ENCODE measurements around the gene ELAVL3.
"Not testable (repeated sequence)": the region's sequence is repeated elsewhere in the genome, so short reads cannot be mapped to it uniquely, and the experiment has no call there.

ELAVL3 gene

DNA sequence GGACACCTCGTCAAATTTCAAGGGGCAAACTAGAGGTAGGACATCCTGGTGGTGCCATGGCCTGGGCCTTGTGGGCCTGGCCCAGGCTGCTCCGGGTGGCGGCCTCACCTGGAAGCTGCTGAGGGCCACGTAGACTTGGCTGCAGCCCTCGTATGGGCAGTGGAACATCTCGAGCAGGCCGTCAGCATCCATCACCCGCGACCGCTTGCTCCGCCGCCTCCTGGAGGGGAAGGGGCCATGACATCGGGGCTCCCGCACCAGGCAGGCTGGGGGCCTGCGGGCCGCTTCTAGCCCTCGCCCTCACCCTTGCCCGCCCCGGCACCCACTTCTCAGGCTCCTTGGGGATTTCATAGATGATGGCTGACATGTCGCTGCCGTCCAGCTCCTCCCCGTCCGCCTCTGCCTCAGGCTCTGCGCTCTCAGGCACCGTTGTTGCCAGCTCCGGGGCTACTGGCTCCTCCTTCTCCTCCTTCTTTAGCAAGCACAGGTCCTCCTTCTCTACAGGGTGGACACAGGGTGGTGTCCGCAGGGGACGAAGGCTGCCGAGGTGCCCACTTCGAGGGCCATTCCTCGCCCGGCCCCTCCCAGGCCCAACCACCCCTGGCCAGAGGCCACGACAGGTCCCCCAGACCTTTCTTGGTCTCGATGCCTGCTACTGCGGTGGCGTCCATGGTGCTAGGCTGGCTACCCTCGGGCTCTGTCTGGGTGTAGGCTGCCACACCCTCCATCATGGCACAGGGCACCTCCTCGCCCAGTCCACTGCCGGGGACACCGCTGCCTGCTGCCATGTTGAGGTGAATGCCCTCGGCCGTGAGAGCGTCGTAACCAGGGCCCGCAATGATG lies 6.0 kb upstream of the ELAVL3 start:
- no peak for DNase-seq

GRCh38 chr19:11485245-11485837 lies 4.5 kb upstream of the ELAVL3 start:
- DNase-seq = no peak

- DNase-seq = no peak
Measured at GRCh38 chr19:11483366-11484111, 2.7 kb upstream of the ELAVL3 start.

GRCh38 chr19:11482384-11483050 lies 1.7 kb upstream of the ELAVL3 start:
- peak; percentile 69 to 89 for DNase-seq

GRCh38 chr19:11481534-11482383 lies 913 bp upstream of the ELAVL3 start:
- peak; percentile 96 for DNase-seq

DNA sequence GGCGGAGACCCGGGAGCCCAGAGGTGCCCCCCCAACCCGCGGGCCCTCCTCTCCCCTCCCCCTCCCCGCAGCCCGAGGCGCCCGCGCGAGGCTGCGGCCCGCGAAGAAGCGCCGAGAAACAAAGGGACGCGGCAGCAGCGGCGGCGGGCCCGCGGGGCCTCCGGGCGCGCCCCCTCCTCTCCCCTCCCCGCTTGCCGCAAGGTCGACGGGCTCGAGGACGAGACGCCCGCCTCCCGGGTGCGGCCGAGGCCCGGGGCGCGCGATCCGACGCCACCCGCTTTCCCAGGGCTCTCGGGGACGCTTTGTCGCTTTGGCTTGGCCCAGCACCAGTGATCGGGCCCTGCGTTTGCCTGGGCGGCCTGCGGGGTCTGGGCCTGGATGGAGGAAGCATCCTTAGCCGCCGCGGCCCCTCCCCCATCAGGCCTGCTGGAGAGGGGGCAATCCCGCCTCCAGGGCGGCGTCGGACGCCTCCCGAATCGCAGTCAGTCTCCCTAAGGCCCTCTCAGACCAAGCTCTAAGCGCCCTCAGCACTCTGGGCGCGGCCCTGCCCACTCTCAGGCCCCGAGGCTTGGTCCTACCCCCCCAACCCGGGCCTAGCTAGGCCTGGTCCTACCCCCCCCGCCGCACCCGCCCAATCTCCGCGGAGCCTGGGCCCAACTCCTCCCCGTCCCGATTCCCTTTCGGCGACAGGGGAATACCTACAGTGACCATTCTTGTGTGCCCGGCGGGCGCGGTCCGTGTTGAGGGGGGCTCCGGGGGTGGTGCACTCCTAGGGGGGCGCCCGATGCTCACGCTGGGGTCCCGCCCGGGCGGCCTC lies 740 bp downstream of the ELAVL3 start:
- DNase-seq = no peak

GRCh38 chr19:11479090-11479897 lies 1.6 kb downstream of the ELAVL3 start:
- peak; percentile 59 to 78 for DNase-seq

- DNase-seq = peak in 1 of 2 donors; percentile 38
Measured at GRCh38 chr19:11478167-11479089, 2.4 kb downstream of the ELAVL3 start.

DNA sequence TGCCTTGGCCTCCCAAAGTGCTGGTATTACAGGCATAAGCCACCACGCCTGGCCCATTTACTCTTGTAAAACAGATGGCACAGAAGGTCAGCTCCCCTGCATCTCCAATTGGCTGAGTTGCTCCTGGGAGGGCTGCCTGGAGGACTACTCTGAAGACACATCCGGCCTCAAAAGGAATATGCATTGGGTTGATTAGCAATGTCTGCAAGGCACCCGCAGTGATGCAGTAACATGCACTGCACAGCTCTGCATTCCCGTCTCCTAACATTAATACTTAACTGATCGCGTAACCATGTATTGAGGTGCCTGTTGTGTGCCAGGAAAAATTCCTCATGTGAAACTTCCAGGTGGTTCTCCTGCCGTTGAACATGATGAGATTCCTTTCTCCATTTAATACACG lies 5.0 kb downstream of the ELAVL3 start:
- no peak for DNase-seq

- not testable (repeated sequence) for DNase-seq
Measured at GRCh38 chr19:11475343-11475742, 5.5 kb downstream of the ELAVL3 start.

DNA sequence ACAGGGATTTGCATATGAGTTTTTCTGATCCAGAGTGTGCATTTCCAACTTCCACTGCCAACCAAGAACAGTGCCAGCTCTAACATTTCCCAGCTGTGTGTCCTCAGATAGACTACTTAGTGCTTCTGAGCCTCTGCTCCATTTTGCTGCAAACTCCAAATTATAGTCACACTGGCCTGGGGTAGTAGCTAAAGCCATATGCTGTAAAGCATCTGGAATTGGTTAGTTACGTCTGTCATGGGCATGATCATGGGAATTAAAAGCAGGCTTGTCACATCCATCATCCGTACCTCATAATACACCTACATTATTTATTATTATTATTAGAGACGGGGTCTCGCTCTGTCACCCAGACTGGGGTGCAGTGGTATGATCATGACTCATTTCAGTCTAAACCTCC lies 7.1 kb downstream of the ELAVL3 start:
- DNase-seq = no peak

DNA sequence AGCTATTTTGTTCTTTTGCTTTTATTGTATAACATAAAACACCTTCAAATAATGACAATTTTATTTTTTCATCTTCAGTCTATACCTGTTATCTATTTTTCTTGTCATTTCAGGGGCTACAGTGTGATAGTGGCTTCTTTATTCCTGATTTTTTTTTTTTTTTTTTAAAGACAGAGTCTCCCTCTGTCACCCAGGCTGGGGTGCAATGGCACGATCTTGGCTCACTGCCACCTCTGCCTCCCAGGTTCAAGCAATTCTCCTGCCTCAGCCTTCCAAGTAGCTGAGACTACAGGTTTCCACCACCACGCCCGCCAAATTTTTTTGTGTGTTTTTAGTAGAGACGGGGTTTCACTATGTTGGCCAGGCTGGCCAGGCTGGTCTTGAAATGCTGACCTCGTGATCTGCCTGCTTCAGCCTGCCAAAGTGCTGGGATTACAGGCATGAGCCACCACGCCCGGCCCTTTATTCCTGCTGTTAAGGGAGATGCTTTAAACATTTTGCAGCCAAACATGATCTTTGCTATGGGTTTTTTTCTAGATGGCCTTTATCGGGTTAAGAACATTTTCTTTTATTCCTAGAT lies 12.5 kb downstream of the ELAVL3 start:
- DNase-seq = not testable (repeated sequence)

DNA sequence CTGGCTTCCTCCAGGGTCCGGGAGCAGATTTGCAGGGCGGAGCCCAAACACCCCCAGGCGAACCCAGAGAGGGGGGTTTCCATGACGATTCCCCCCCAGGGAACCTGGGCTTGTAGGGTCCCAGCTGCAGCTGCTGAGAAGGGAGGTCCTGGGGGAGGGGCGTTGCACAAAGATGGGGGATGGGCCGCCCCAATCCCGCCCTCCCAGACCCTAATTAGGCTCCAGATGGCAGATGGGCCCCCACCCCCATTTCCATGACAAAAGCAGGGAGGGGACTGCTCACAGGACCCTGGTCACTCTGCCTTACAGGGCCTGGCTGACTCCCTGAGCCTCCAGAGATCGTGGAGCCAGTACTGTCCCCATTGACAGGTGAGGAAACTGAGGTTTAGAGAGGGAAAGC lies 15.2 kb downstream of the ELAVL3 start:
- no peak for DNase-seq

DNA sequence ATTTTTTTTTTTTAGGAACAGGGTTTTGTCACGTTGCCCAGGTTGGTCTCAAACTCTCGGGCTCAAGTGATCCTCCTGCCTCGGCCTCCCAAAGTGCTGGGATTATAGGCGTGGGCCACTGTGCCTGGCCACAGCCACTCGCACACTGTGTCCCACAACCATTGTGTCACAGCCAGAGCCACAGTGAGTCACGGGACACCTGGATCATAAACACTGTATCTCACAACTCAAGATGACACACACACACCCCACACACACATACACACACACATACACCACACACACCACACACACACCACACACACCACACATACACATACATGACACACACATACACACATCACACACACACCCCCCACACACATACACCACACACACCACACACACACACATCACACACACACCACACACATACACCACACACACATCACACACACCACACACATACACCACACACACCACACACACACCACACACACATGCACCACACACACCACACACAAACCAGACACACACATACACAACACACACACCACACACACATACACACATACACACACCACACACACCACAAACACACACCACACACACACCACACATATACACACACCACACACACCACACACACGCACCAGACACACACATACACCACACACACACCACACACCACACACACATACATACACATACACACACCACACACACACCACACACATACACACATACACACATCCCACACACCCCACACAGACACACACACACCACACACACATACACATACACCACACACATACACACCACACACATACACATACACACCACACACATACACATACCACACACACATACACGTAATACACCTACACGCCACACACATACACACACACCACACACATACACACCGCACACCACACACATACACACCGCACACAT lies 16.2 kb downstream of the ELAVL3 start:
- DNase-seq = no peak

- DNase-seq = no peak
Measured at GRCh38 chr19:11463391-11463790, 17.5 kb downstream of the ELAVL3 start.

DNA sequence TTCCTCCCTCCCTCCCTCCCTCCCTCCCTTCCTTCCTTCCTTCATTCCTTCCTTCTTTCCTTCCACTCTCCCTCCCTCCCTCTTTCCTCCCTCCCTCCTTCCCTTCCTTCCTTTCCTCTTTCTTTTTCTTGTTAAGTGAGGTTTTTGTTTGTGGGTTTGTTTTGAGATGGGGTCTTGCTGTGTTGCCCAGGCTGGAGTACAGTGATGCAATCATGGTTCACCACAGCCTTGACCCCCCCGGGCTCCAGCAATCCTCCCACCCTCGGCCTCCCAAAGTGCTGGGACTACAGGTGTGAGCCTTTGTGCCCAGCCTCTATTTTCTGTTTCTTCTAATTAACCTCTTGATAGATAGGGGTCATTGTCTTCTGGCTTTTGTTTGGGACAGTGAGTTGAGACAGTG lies 19.4 kb downstream of the ELAVL3 start:
- DNase-seq = no peak

DNA sequence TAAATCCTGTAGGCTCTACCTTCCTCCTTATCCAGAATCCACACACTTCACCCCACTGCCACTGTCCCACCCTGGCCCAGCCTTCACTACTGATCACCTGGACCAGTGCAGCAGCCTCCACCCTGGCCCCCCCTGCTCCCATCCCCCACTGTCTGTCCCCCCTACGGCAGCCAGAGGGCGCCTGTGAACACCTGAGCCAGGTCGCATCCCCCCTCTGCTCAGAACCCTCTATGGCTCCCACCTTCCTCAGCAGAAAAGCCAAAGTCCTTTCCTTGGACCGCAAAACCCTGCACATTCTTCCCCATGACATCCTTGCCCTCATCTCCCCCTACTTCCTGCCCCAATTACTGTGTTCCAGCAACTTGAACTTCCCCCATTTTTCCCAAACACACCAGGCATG lies 20.6 kb downstream of the ELAVL3 start:
- no peak for DNase-seq

DNA sequence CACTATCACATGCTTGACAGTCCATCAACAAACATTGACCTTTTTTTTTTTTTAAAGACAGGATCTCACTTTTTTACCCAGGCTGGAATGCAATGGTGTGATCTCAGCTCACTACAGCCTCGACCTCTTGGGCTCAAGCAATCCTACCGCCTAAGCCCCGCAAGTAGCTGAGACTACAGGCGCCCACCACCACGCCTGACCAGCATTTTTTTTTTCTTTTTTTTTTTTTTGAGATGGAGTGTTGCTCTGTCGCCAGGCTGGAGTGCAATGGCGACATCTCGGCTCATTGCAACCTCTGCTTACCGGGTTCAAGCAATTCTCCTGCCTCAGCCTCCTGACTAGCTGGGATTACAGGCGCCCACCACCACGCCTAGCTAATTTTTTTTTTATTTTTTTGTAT lies 21.9 kb downstream of the ELAVL3 start:
- DNase-seq = not testable (repeated sequence)
